ENCODE measurements around the gene A1BG.
"Not testable (repeated sequence)": the region's sequence is repeated elsewhere in the genome, so short reads cannot be mapped to it uniquely, and the experiment has no call there.

A1BG gene

DNA sequence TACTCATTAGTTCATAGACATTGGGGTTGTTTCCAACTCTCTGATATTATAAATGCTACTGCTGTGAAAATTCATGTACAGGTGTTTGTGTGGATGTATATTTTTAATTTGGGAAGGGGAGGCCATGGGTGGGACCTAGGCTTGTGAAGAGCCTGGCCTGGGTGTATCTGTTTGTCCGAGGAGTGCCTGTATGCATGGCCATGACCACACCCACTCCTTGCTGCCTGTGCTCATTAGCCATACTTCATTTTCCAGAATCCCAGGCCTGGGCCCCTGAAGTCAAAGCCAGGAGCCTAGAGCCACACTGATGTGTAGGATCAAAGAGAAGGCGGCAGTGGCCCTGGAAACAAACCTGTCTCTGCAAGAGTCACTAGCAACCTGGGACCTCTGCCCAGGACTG, 37.7 kb downstream of the A1BG start:
- Histone ChIP-seq H3K4me3 (no peak overlapping the region), H3K27ac (no peak overlapping the region)

DNA sequence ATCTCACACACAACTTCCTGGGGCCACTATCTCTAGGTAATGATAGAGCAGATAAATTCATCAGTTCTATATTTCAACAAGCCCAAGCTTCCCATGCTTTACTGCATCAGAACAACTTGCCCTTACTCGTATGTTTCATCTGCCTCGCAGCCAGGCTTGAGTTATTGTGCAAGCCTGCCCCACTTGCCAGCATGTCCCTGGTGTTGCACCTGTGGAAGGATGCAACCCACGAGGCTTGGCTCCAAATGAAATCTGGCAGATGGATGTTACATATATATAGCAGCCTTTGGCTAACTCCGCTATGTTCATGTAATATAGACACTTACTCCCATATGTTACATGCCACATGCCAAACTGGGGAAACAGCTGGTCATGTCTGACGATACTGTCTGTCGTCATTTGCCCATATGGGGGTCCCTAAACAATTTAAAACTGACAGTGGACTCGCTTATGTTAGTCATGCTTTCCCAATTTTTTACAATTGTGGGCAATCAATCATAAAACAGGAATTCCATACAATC, 41.9 kb downstream of the A1BG start:
- Histone ChIP-seq H3K4me3 (no peak overlapping the region), H3K27ac (no peak overlapping the region)

DNA sequence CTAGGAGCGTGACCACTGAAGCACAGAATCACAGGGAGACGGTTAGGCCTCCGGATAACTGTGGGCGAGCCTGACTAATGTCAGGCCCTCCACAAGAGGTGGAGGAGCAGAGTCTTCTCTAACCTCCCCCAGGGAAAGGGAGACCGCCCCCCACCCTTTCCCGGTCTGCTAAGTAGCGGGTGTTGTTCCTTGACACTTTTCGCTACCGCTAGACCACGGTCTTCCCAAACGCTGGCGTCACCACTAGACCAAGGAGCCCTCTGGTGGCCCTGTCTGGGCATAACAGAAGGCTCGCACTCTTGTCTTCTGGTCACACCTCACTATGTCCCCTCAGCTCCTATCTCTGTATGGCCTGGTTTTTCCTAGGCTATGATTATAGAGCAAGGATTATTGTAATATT, 42.6 kb downstream of the A1BG start:
- not testable (repeated sequence) for H3K4me3 ChIP-seq, H3K27ac ChIP-seq

DNA sequence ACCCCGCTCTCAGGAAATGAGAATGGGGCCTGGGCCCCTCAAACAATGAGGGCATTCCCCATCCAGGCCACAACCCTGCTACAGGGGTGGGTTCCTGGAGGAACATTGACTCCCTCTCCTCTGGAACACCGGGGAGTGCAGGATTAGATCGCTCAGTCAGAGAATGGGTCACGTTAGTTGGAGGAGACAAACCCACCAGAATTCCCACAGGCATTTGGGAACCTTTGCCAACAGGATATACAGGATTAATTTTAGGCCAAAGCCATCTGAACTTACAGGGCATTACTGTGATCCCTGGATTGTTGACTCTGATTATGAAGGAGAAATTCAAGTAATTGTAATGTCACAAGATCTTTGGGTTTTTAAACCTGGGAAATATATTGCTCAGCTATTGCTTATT, 45.6 kb downstream of the A1BG start:
- Histone ChIP-seq H3K27ac (no peak overlapping the region), H3K4me3 (no peak overlapping the region)

DNA sequence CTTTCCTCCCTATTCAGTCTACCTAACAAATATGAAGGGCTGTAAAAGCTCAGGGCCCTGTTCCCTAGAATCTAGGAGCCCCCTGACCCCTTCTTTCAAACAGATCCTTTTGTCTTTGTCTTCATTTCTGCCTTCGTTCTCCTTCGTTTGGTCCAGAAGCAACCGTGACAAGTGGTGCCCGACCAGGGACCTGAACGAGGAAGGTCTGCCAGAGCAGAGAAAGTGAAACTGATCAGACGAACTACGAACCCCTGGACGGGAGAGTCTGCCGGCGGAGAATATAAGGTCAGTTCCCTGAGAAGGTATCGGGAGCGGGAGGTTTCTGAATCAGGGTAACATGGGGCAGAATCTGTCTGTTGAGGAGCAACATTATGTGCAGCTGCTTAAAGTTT, 47.4 kb downstream of the A1BG start:
- Histone ChIP-seq H3K27ac (peak overlapping the region in 20 of 21 experiments; percentile 13 to 96 (median 88)), H3K4me3 (peak overlapping the region; percentile 50 to 91 (median 80))

DNA sequence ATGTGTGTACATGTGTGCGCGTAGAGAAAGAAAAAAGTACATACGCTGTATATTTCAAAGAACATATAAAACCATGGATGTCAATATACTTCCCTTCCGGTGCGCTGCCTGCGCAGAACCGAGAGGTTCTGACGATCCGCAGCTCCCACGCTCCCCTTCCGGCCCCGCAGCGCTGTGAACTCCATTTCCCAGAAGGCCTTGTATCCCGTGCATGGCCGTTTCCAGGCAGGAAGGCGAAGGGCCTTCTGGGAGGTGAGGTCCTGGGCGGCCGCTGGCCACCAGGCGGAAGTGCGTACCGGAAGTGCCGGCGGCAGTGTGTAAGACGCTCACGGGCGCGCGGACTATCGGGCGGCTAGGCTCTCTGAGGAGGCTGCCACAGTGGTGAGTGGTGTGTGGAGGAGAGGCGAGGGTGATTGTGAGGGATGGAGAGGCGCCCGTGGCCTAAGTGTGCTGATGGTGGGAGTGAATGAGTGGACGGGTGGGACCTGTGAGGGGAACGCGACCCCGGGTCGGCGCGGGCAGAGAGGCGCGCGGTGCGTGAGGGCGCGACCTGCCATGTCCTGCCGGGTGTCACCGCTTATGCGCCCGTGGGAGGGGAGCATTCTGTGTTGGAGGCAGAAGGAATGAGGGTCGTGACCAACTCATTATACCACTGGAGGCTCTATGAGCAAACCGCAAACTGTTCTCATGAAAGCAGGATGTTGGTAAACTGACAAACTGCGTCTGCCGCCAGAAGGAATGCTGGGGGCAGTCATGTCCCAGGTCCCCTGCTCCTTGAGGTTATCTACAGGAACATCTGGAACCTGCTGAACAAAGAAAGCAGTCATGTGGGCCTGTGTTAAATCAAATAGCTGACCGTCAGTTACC, 48.0 kb downstream of the A1BG start, which contains the start of gene ERVK3-1:
Gene ERVK3-1 (plus strand): TSS at position 313 of the 867 bp plus-strand sequence. CDS start 6,792 bp downstream, outside the sequence.
- peak within 1 kb of the TSS; percentile 13 to 96 (median 88) for H3K27ac ChIP-seq
- H3K4me3 ChIP-seq = peak within 1 kb of the TSS; percentile 50 to 91 (median 80)

DNA sequence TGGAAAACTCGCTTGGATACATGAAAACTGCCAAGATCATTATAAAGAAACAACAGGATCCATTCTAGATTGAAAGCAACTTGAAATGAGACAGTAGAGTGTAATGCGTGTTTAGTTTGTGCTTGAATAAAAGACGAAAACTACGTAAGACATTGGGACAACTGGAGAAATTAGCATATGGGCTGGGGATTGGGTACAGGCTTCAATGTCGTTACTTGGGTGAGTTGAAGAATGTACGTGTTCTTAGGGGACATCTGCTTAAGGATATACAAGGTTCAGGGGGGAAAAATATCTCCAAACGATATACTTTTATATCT, 48.6 kb downstream of the A1BG start:
- H3K27ac ChIP-seq = peak overlapping the region in 19 of 21 experiments; percentile 13 to 96 (median 84)
- peak overlapping the region; percentile 50 to 91 (median 80) for H3K4me3 ChIP-seq

DNA sequence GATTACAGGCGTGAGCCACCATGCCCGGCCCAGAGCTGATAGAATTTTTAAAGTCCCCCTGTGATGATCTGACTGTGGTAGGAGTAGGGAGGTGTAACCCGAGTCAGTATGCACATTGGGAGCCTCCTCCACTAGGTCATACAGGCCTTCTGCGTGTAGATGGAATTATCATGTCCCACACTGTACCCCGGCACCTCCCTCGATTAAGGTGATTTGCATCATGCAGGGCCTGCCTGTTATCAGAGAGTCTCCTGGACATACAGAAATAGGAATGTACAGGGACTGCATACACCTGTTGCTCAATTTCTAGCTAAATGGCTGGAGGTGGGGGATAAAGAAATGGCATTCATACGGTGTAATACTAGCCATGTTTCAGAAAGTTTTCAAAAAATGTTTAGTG, 49.0 kb downstream of the A1BG start:
- H3K4me3 ChIP-seq = peak overlapping the region in 1 of 7 experiments; percentile 91

DNA sequence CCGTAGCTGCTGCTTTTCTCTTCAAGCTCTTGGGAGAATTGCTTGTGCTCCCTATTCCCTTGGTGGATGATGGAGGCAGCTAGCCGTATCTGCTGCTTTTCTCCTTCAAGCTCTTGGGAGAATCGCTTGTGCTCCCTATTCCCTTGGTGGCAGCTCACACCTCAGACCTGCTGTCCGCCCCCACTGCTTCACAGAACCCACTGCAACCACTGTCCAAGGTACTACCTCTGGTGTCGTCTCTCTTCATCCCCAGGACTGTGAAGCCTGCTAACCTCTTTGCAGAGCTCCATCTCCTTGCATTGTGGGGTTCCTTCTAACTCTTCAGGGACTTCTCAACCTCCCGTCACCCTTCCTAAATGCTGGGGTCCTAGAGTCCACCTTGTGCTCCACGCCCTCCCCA, 52.7 kb downstream of the A1BG start:
- Histone ChIP-seq H3K27ac (no peak overlapping the region), H3K4me3 (no peak overlapping the region)

More for the DNA sequence above, 49.0 kb downstream of the A1BG start:
- H3K27ac ChIP-seq = peak overlapping the region in 9 of 21 experiments; percentile 13 to 96 (median 91)

DNA sequence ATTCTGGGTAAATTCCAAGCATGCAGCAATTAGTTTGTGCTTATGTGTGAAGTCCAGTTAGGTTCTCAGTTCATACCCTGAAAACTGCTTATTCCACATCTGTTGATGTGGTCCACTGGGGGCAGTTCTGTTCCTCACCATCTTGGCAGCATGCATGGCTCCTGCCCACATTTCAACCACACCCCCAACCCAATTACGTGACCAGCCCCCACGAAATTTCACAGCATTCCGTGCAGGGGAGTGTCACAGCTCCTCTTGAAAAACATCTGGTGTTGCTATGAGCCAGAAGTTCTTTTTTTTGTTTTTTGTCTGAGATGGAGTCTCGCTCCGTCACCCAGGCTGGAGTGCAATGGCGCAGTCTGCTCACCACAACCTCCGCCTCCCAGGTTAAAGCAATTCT, 57.2 kb downstream of the A1BG start:
- H3K4me3 ChIP-seq = no peak overlapping the region
- peak overlapping the region in 2 of 21 experiments; percentile 55 to 58 for H3K27ac ChIP-seq

Measured in skin epidermis (tissue), 12 donors.